Anterior cingulate cortex (tissue), 58 donors: Measurements from ENCODE around the gene LMX1B.
A peak's percentile ranks its signal among the peaks of the same experiment; 100 is the strongest.
"Not testable (repeated sequence)": the region's sequence is repeated elsewhere in the genome, so short reads cannot be mapped to it uniquely, and the experiment has no call there.

Experiments used
- DNase-seq, 58 donors: peaks; one replicate each; lab custom pipeline; 2025; lab: John Stamatoyannopoulos, UW

Gene LMX1B

DNA sequence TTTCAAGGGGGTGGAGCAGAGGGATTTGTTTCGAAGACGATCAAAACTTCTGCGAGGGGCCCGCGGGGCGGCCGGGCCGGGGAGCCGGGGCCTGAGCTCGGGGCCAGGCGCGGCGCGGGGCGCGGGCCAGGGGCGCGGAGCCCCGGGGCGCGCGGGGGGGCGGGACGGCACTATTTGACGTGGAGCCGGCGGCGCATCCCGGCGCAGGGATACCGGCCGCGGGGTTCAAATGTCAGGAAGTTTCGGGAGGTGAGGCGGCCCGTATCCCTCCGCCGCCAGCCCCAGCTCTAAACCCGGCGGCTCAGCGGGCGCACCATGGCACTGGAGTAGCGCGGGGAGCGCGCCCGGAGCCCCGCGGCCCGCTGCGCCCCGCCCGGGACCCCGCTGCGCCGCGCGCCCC lies at the start of gene LMX1B:
TSS of gene LMX1B (plus strand) at position 278 of the 400 bp plus-strand sequence. CDS start 522 bp downstream, outside the sequence.
- no peak for DNase-seq

DNA sequence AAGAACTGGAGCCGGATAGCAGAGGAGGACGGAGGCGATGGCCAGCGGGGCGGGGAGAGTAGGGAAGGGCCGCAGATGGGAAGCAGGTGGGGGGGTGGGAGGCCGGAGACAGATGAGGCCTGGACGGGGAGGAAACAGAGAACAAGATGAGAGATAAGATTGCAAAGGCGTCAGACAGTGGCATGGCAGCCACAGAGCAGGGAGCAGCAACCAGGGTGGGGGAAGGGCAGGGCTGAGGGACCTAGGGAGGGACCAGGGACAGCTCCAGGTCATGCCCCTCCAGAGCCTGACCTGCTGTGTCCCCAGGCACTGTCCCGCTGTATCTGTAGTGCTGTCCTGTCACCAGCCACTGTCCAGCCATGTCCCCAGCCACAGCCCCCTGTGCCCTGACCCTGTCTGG lies 49.6 kb upstream of the LMX1B start:
- DNase-seq, result no peak

DNA sequence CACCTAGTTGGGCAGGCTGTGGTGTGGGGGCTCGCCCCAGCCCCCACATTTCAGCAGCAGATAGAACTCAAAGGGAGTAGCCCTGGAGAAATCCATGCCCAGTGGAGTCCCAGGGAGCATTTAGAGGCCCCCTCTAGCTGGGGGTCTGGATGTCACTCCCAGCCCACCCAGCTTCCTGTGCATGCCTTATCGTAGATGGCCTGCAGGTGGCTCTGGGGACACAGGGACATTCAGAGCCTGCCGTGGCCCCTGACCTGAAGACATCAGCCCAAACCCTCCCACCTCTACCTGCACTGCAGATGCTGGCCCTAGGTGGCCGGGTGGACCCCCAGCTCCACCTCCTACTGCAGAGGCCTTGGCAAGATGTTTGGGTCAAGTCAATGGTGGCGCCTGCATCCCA lies 49.0 kb upstream of the LMX1B start:
- no peak for DNase-seq

DNA sequence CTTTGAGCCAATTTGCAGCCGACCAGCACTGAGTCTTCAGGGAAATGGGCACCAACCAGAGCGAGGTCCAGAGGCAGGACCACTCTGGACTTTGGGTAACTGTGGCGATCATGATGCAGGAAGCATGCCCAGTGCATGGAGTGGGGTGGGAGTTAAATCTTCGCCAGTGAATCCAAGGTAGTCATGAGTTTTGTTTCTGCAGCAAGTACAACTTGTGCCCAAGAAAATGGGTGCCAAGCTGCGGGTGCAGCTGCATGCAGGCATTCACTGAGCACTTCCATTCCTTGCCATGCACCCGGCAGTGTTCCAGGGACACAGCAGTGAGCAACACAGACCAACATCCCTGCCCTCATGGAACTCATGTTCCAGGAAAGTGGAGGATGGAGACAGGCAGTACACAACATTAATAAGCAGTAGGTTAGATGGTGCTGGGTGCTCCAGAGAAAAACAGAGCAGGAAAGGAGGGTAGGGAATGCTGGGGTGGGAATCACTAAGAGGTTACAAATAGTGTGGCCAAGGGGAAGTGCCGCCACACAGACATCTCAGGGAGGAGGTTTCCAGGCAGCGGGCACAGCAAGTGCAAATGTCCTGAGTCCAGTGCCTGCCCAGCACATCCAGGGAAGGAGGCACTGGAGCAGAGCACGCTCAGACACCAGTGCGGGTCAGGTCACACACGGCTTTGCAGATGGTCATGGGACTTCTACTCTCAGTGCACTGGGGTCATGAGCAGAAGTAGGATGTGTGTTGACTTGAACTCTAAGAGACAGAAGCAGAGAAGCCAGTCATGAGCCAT lies 48.2 kb upstream of the LMX1B start:
- DNase-seq, result no peak

- DNase-seq, result no peak
Observed at GRCh38 chr9:126569036-126569435, 44.7 kb upstream of the LMX1B start.

GRCh38 chr9:126578029-126578428 lies 35.7 kb upstream of the LMX1B start:
- DNase-seq, result no peak

- not testable (repeated sequence) for DNase-seq
Observed at GRCh38 chr9:126580319-126580718, 33.4 kb upstream of the LMX1B start.

- DNase-seq, result no peak
Observed at GRCh38 chr9:126581893-126582292, 31.8 kb upstream of the LMX1B start.

DNA sequence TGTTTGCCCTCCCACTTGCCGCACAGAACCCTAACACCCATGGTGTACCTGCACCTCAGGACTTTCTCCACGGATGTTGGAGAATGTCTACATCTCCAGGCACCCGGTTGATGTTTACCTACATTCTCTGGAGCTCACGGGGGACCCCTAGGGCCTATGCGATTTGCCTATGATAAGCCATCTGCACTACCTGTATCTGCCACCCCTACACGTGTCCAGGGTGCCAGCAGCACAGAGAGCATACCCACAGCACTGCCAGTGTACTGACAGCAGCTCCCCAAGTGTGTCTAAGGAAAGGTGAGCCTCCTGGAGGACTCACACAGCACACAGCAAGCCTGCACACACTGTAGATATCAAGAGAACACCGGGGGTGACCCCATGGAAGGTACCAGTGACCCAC lies 31.3 kb upstream of the LMX1B start:
- DNase-seq, result no peak

DNA sequence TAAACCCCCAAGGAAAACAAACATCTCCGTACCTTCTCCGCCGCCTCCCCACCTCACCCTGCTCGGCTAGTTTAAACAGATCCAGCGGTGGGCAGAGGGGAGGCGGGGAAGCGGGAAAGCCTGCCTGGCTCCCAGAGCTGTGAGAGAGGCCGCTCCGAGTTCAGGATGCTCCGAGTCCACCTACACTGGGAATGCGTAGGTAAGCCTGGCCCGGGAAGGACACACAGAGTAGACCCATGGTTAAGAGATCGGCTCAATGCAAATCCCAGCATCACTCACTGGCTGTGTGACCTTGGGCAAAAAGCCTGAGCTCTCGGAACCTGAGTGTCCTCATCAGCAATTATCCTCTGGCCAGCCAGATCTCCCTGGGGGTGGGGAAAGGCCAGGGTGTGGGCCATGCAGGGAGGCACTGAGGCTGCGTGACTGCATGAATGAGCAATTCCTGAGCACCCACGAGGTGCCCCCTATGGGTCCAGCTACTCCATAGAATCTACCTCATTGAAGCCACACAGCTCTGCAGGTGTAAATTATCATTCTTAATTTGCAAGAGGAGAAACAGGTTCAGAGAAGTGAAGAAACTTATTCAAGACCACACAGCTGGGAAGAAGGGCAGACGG lies 30.5 kb upstream of the LMX1B start:
- DNase-seq, result no peak

- no peak for DNase-seq
Observed at GRCh38 chr9:126584611-126585010, 29.1 kb upstream of the LMX1B start.

- DNase-seq, result no peak
Observed at GRCh38 chr9:126586236-126586635, 27.5 kb upstream of the LMX1B start.

GRCh38 chr9:126587187-126588185 lies 26.2 kb upstream of the LMX1B start:
- peak in 55 of 58 donors; percentile 4 to 88 (median 62) for DNase-seq

GRCh38 chr9:126588491-126589168 lies 25.1 kb upstream of the LMX1B start:
- no peak for DNase-seq

GRCh38 chr9:126589349-126589748 lies 24.4 kb upstream of the LMX1B start:
- no peak for DNase-seq

- DNase-seq, result no peak
Observed at GRCh38 chr9:126591083-126591482, 22.6 kb upstream of the LMX1B start.

GRCh38 chr9:126591922-126592321 lies 21.8 kb upstream of the LMX1B start:
- no peak for DNase-seq

DNA sequence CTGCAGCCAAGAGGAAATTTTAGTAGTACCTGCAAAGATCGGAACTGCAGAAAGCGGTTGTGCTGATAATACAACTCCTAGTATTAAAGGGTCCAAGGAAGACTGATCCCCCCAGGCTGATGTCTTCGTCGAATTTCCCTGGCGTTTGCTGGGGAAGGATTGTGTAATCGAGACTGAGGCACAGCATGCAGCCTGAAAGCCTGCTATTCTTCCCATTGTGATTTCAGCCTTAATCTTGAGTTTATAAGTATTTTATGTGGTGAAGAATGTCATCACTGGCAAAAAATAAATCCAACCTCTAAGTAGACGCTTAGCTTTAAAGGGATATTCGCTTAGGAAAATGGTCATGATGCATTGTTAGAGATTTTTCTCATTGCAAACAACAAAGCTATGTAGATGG lies 21.3 kb upstream of the LMX1B start:
- DNase-seq, result no peak

DNA sequence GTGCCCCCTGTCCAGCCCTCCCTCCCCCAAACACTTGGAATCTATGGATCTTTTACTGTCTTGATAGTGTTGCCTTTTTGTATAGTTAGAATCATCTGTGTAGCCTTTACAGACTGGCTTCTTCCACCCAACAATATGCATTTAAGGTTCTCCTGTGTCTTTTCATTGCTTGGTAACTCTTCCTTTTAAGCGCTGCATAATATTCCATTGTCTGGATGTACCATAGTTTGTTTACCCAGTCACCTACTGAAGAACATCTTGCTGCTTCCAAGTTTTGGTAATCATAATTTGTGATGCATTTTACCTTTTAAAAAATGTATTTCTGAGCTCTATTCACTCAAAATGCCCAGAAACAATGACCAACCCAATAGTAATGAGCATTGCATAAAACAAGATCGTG lies 17.7 kb upstream of the LMX1B start:
- no peak for DNase-seq

GRCh38 chr9:126599047-126599650 lies 14.6 kb upstream of the LMX1B start:
- no peak for DNase-seq
